A673 (cell line): Measurements from ENCODE around the gene ERI2.

Experiments used
- EZH2 ChIP-seq: fragments of 200-600 bp; sonication (generic); IDR thresholded peaks from 2 replicates; pipeline ENCODE4 v1.6.1; 2017; ENCODE audit warnings: borderline replicate concordance, low read depth, mild to moderate bottlenecking, mixed read lengths, antibody characterized with exemption, low read length; ENCODE audit not compliant: poor library complexity, severe bottlenecking
- TF ChIP-seq, protein P1 (sequence below): fragments of 300-800, 200-600 bp; sonication (generic); conservative IDR thresholded peaks from 2 replicates; pipeline ENCODE4 v1.5.1; 2017; ENCODE audit warnings: low read depth, mild to moderate bottlenecking, antibody characterized with exemption, low read length, moderate library complexity, mixed read lengths

DNA sequence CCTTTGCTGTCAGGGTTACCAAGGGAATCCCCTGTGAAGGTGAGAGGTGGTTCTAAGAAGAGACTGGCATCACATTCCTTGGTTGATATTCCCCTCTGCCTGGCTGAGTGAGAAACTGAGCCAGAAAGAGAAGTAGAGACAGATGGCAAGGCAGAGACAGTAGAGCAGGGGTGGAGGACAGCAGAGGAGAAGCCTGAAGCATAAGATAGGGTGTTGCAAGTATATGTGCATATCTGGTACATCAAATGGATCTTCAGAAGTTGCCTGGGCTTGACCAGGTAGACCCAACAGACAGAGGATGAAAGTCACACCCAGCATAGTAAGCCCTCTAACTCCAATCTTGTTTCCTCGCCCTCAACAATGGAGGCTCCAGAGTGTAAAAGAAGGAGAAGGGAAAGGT is 56.8 kb downstream of the ERI2 start:
- TF ChIP-seq, protein P1, sequence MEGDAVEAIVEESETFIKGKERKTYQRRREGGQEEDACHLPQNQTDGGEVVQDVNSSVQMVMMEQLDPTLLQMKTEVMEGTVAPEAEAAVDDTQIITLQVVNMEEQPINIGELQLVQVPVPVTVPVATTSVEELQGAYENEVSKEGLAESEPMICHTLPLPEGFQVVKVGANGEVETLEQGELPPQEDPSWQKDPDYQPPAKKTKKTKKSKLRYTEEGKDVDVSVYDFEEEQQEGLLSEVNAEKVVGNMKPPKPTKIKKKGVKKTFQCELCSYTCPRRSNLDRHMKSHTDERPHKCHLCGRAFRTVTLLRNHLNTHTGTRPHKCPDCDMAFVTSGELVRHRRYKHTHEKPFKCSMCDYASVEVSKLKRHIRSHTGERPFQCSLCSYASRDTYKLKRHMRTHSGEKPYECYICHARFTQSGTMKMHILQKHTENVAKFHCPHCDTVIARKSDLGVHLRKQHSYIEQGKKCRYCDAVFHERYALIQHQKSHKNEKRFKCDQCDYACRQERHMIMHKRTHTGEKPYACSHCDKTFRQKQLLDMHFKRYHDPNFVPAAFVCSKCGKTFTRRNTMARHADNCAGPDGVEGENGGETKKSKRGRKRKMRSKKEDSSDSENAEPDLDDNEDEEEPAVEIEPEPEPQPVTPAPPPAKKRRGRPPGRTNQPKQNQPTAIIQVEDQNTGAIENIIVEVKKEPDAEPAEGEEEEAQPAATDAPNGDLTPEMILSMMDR: no peak
- no peak for TF ChIP-seq EZH2
